Activated CD4-positive, alpha-beta T cell treated with anti-CD3 and anti-CD28 coated beads for 1 hour (primary cell): Measurements from ENCODE around the gene PLA2R1.

Source experiments
- DNase-seq: peaks from one replicate; pipeline ENCODE4 v3.0.0-alpha.2; 2020

PLA2R1 gene

GRCh38 chr2:160028431-160029269 lies 33.8 kb downstream of the PLA2R1 start:
- no peak for DNase-seq

- no peak for DNase-seq
Observed at GRCh38 chr2:160022162-160022561, 40.3 kb downstream of the PLA2R1 start.

DNA sequence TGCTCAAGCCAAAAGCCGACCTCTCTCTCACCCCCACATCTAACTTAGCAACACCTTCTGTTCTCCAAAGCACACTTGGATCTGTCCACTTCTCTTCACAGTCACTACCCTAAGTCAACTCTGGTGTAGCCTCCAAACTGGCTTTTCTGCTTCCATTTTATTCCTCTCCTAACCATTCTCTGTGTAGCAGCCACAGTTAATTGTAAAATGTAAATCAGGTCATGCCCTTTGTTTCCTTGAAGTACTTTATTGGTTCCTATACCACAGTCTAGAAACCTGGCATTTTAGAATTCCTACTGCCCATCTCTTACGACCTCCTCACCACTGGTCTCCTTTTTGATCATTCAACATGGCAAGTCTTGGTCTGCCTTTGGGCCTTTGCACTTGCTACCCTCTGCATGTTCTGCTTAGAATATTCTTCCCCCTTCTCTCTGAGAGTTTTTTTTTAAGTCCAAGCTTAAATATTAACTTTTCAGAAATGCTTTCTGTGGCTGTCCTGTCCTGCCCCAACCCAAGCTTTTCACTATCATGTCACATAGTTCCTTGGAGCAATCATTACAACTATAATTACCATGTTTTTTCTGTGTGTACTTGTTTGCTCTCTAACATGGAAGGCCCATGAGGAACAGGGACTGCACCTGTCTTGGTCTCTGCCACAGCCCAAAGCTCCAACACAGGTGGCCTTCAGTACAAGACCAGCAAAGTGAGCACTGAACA lies 42.9 kb downstream of the PLA2R1 start:
- DNase-seq = no peak

GRCh38 chr2:160015746-160016145 lies 46.7 kb downstream of the PLA2R1 start:
- DNase-seq = no peak

GRCh38 chr2:160014227-160014626 lies 48.2 kb downstream of the PLA2R1 start:
- no peak for DNase-seq

- no peak for DNase-seq
Observed at GRCh38 chr2:160010361-160011145, 51.9 kb downstream of the PLA2R1 start.

DNA sequence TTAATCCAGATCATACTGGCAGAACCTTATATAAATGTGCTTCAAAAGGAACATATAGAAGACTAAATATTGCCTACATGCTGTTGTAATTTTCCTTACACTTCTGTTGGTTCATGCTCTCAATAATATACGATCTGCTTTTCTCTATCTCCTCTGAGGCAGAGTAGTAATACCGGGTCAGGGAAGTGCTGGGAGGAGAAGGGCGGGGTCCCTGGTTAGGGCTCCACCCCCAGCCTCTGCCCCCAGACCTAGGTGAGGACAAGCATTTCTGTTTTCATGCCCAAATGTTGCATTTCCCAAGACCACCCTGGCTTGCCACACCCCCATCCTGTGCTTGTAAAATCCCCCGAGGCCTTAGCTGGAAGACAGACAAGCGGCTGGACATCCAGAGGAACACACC lies 55.3 kb downstream of the PLA2R1 start:
- DNase-seq = no peak

DNA sequence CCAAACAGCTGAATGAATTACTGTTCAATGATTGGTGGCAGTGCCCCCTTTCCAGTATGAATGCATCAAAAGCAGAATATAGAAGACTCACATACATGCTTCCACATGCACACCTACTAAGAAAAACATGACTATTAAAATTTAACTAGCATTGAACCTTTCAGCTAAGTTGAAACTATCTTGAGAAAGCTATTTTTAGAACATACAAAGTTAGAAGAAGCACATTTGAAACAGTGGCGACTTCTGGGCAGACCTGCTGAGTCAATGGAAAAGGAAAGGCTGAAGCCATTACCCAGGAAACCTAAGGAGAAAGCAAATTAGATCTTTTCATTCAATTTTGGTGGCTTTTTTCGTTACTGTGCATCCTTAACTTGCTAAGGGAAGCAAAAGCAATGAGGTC lies 55.9 kb downstream of the PLA2R1 start:
- DNase-seq = no peak

DNA sequence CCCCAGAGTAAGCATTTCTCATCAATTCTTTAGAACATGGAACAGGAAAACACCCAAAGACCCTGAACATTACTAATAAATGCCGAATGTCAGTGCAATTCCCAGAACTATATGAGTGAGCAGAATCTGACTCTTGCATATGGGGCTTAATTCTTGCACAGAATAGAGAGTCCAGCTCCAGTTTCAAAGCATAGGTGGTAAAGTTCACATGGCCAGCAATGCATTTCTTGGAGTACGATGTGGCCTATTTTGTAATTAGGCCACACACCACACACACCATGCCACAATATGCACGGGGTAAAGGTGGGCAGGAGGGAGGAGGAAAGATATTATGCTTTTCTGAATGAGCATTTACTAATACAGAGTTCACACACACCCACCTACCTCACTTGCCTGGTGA lies 56.5 kb downstream of the PLA2R1 start:
- DNase-seq = no peak

DNA sequence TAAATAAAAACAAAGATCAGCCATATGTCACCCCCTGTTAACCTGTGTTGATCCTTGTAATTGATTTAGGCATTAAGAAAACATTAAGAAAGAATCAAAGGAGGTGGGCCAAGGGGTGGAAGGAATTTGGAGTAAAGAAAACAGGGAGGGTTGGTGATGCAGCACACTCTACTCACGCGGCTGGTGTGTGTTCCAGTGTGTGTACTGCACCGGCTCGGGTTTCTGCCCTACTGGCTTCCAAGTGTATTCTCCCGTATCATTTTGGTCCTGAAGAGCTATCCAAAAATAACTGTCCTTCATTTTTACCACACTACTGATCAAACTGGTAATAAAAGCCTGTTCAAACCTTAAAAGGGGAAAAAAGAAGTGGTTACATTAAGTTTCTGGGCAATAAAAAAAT lies 56.9 kb downstream of the PLA2R1 start:
- no peak for DNase-seq

DNA sequence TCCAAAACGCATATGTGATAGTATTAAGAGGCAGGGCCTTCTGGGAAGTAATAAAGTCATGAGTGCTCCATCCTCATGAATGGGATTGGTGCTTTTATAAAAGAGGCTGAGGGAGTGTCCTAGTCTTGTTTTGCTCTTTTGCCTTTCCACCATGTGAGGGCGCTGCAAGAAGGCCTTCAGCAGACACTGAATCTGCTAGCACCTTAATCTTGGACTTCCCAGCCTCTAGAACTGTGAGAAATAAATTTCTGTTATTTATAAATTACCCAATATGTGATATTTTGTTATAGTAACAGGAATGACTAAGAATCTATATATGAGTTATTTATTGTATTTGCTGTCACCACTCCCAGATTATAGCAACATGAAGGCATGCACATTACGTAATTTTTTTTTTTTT lies 63.5 kb downstream of the PLA2R1 start:
- no peak for DNase-seq

- no peak for DNase-seq
Observed at GRCh38 chr2:159998243-159998642, 64.2 kb downstream of the PLA2R1 start.

DNA sequence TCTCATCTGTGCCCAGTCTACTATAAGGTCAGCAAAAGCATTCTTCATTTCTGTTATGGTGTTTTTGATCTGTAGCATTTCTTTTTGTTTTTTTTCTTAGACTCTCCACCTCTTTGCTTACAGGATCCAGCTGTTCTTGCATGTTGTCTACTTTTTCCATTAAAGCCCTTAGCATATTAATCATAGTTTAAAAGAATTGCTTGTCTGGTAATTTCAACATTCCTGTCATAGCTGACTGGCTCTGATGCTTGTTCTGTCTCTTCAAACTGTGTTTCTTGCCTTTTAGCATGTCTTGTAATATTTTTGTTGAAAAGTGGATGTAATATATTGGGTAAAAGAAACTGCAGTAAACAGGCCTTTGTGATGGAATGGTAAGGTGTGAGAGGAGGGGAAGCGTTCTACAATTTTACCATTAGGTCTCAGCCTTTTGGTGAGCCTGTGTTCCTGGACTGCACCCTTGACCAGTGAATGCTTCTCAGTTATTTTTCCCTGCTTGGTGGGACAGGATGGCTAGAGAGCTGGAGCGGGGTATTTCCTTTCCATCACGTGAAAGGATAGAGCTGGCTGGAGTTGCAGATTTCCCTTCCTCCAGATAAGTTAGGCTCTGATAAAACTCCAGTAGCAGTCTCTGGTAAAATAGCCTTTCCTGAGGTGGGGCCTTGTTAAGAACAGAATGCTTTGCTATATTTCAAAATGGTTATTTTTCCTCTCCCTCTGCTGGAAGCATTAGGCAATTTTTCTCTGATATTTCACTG lies 65.4 kb downstream of the PLA2R1 start:
- DNase-seq = no peak

DNA sequence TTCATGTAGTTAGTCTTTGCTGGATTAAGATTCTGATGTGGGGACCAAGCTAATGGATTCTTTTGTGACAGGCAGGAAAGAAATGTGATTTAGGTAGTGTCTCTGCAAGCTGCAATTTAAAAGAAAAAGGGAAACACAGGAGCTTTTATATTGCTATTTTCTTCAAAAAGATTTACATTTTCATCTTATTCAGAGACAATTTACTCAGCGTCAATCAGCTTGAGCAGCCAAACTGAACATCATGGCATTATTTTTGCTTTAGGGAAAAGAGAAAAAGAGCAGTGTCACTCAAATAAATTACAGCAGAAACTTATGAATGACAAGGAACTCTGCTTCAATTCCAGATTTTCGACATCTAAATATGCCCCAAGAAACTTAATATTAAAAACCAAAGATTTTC lies 67.4 kb downstream of the PLA2R1 start:
- DNase-seq = no peak

DNA sequence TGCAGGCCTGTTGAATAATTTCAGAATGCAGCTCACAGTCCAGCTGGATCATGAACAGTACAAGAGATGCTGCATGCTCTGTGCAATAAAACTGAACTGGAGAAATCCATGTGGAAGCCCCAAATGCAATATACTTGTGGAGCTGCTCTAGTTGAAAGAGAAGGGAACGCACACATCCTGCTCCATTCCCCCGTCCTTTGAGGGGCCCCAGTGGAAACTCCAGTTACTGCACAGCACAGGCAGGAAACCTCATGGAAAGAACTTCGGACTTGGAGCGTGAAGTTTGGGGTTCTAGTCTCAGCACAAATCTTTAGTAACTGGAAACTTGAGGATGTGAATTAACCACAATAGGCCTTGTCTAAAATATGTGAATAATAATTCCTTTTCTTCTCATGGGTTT lies 73.2 kb downstream of the PLA2R1 start:
- DNase-seq = no peak

- no peak for DNase-seq
Observed at GRCh38 chr2:159988412-159988970, 73.9 kb downstream of the PLA2R1 start.

DNA sequence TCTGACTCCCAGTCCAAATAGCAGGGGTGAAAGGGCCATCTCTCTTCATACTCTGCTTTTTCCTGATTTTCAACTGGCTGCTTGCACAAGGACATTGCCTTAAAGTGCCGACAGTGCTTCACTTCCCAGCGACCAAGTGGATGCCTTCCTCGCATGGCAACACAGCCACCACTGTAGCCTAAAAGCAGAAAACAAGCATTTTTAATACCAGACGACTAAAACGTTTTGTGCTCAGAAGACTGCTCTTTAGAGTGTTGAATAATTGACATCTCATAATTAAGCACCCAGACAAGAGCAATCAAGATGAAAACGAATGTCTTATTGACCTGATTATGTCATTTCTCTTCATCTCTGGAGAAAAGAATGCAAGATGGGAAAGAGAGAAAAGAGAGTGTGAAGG lies 75.2 kb downstream of the PLA2R1 start:
- DNase-seq = no peak

- no peak for DNase-seq
Observed at GRCh38 chr2:159985656-159986055, 76.8 kb downstream of the PLA2R1 start.

DNA sequence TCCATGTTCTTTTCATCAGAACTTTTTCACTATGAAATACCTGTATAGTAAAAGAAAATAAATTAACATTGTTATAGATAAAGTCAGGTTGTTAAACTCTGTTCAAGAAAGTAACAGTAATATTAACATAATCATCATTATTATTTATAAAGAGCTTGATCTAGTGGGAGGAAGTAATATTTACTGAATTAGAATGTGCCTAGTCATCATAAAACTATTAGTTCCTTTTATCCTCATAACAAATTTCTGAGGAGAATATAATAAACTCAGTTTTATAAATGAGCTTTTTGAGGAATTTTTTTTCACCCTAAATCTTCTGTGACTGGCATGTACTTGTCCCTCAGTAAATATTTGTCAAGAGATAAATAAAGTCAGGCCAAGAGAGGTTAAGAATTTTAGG lies 78.4 kb downstream of the PLA2R1 start:
- no peak for DNase-seq

GRCh38 chr2:159982842-159983785 lies 79.3 kb downstream of the PLA2R1 start:
- no peak for DNase-seq

- no peak for DNase-seq
Observed at GRCh38 chr2:159982270-159982669, 80.1 kb downstream of the PLA2R1 start.
